ENCODE data around the gene ZNF530. TPM values are rescaled to one million over a fixed set of nuclear protein-coding genes. Genes with fewer than 3 reads are reported as not detected.
A peak's percentile ranks its signal among the peaks of the same experiment; 100 is the strongest.

ZNF530 gene
- total RNA-seq, 1 experiment from 2014 or later: 3.8 TPM

DNA sequence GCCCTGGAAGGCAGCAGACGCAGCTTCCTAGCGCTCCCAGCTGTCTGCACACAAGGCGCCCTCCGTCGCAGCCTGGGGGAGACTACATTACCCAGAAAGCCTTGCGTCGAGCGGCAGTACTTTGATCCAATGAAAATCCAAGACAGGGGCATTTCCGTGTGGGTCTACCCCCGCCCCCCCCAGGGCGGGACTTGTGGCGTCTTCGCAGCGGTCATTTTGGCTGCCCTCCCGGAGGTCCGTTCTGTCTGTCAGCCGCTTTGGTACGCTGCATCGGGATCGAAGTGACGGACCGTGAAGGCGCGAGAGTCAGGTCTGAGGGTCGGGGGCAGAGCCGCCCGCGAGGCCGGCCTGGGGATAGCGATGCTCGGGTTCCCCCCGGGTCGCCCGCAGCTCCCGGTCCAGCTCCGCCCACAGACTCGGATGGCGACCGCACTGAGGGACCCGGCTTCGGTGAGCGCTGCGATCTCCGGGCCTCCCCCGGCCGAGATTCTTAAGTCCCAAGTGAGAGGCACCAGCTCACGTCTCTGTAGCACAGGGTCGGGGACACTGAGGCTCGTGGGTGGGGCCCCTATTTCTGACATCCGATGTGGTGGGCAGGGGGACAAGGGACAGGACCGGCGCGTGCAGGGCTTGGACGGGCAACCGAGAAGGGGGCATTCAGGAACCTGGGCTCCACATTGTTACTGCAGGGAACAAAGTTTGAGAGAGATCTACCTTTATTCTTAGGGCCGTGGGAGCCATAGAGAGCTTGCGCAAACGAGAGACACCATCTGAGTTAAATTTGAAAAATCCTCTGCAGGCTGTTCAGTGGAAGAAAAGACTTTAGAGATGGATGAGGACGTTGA is 33.5 kb downstream of the ZNF530 start, which contains the start of gene ZNF211:
TSS of gene ZNF211 (plus strand) at position 182 of the 845 bp plus-strand sequence. CDS start at position 361, 179 bp downstream.
- Histone ChIP-seq H4K20me1 (ENCODE audit: insufficient read depth) (no peaks in the 10 kb centered on the region), H3K9ac (ENCODE audit: low read length) (peak within 1 kb of the TSS; percentile 49), H2AFZ (ENCODE audit: low read depth, low read length, poor library complexity, severe bottlenecking) (peak within 1 kb of the TSS; percentile 43), H3K36me3 (ENCODE audit: control insufficient read depth in 1 of 2, insufficient read depth in 2 of 2, low read length in 2 of 2) (no peaks in the 10 kb centered on the region), H3K4me1 (ENCODE audit: control insufficient read depth in 1 of 2, insufficient read depth in 2 of 2, low read length in 2 of 2) (peaks cover 3 to 7% of the 10 kb centered on the region in 2 experiments; a peak in 2 of 4 replicates), H3K9me3 (ENCODE audit: control insufficient read depth in 1 of 2, insufficient read depth in 1 of 2, low read depth in 1 of 2, low read length in 2 of 2) (peaks cover 12 to 16% of the 10 kb centered on the region in 2 experiments; a peak in 2 of 4 replicates), H3K27me3 (ENCODE audit: insufficient read depth, low read length) (no peaks in the 10 kb centered on the region), H3K79me2 (ENCODE audit: insufficient read depth, low read length) (no peaks in the 10 kb centered on the region), H3K4me2 (ENCODE audit: low read length) (peak within 1 kb of the TSS; percentile 90), H3K4me3 (replicated peaks in 1 of 2; ENCODE audit: low read depth in 1 of 2, low read length in 2 of 2) (peak within 1 kb of the TSS; percentile 76 to 79), H3K9me2 (ENCODE audit: insufficient read depth) (no peaks in the 10 kb centered on the region), H3K27ac (ENCODE audit: low read depth, low read length) (peak within 1 kb of the TSS; percentile 43; the same call in 1 of the 2 replicates)
- ChIA-PET POLR2A (no interaction called here), RAD21 (ENCODE audit: low non-redundant PET in 1 of 2, low total read pairs in 2 of 2, uncharacterized antibody in 2 of 2, unreplicated experiment in 2 of 2) (no interaction called here), CTCF (interaction anchor here (1.3 kb wide), 1 partner anchor 48 kb away, joined by 4 read pairs; the partner anchor contains the start of gene ZNF551)
- TF ChIP-seq YY1 (IDR thresholded peaks at IDR 0.05; ENCODE audit: extremely low read depth, insufficient replicate concordance, low read depth, low read length) (peak; percentile 60), EGR1 (IDR thresholded peaks at IDR 0.05; ENCODE audit: low read depth) (0 out of 2 replicates have a peak, but pooled peaks have one; percentile 34), SRF (IDR thresholded peaks at IDR 0.05; ENCODE audit: low read depth) (no peak), ELF1 (IDR thresholded peaks at IDR 0.05; ENCODE audit: borderline replicate concordance, low read depth) (peak; percentile 78), POLR2A (IDR thresholded peaks at IDR 0.05; ENCODE audit: borderline replicate concordance, extremely low read depth, insufficient read depth, insufficient read length) (no peak), SP1 (IDR thresholded peaks at IDR 0.05; ENCODE audit: low read depth) (peak; percentile 92), POLR2AphosphoS5 (IDR thresholded peaks at IDR 0.05; ENCODE audit: low read depth, low read length) (peak; percentile 68)
- no TSS peak for BruUV-seq (replicated peaks)
- intact Hi-C loops (cut with micrococcal nuclease): loop anchor here (2.0 to 10.0 kb wide), 2 partner anchors 48 to 282 kb away; partner anchors contain the start of genes ZNF417 and ZNF551
- peak; percentile 88 for DNase-seq (ENCODE audit: low read depth, low spot score)
- ATAC-seq: peak; percentile 99

DNA sequence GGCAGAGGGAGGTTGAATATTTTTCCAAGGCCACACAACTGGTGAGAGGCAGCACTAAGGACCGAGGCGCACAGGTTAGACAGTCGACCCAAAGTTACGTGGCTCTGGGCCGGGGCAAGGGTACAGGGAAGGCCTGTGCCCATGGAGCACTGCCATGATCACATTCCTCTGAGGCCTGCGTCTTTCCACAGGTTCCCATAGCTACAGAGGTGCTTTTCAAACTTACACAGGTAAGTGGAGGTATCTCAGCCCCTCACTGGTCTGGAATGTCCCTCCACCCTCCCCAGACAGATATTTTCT is 34.1 kb downstream of the ZNF530 start:
- H3K9ac ChIP-seq (ENCODE audit: low read length): 0 out of 2 replicates have a peak overlapping the region, but pooled peaks have one; percentile 49
- no peaks in the 10 kb centered on the region for H4K20me1 ChIP-seq (ENCODE audit: insufficient read depth)
- H3K4me2 ChIP-seq (ENCODE audit: low read length): peak overlapping the region; percentile 90
- ChIA-PET POLR2A (no interaction called here), RAD21 (ENCODE audit: low non-redundant PET in 1 of 2, low total read pairs in 2 of 2, uncharacterized antibody in 2 of 2, unreplicated experiment in 2 of 2) (no interaction called here), CTCF (no interaction called here)
- H3K27me3 ChIP-seq (ENCODE audit: insufficient read depth, low read length): no peaks in the 10 kb centered on the region
- H3K79me2 ChIP-seq (ENCODE audit: insufficient read depth, low read length): no peaks in the 10 kb centered on the region
- peaks cover 12 to 18% of the 10 kb centered on the region in 2 experiments; a peak in 2 of 4 replicates for H3K9me3 ChIP-seq (ENCODE audit: control insufficient read depth in 1 of 2, insufficient read depth in 1 of 2, low read depth in 1 of 2, low read length in 2 of 2)
- no peaks in the 10 kb centered on the region; a peak in 1 of 4 replicates for H3K36me3 ChIP-seq (ENCODE audit: control insufficient read depth in 1 of 2, insufficient read depth in 2 of 2, low read length in 2 of 2)
- H3K4me3 ChIP-seq (replicated peaks in 1 of 2; ENCODE audit: low read depth in 1 of 2, low read length in 2 of 2): peak overlapping the region; percentile 76 to 79
- DNase-seq (ENCODE audit: low read depth, low spot score) (no peak), ATAC-seq (no peak)
- H3K27ac ChIP-seq (ENCODE audit: low read depth, low read length): no peak overlapping the region
- TF ChIP-seq ZFX (IDR thresholded peaks at IDR 0.05) (no peak), EZH2phosphoT487 (IDR thresholded peaks at IDR 0.05; ENCODE audit: borderline replicate concordance) (no peak), POLR2A (IDR thresholded peaks at IDR 0.05; ENCODE audit: borderline replicate concordance, extremely low read depth, insufficient read depth, insufficient read length) (no peak)
- TF ChIP-seq, protein P1, sequence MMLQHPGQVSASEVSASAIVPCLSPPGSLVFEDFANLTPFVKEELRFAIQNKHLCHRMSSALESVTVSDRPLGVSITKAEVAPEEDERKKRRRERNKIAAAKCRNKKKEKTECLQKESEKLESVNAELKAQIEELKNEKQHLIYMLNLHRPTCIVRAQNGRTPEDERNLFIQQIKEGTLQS (IDR thresholded peaks at IDR 0.05): no peak
- TF ChIP-seq, protein P2, sequence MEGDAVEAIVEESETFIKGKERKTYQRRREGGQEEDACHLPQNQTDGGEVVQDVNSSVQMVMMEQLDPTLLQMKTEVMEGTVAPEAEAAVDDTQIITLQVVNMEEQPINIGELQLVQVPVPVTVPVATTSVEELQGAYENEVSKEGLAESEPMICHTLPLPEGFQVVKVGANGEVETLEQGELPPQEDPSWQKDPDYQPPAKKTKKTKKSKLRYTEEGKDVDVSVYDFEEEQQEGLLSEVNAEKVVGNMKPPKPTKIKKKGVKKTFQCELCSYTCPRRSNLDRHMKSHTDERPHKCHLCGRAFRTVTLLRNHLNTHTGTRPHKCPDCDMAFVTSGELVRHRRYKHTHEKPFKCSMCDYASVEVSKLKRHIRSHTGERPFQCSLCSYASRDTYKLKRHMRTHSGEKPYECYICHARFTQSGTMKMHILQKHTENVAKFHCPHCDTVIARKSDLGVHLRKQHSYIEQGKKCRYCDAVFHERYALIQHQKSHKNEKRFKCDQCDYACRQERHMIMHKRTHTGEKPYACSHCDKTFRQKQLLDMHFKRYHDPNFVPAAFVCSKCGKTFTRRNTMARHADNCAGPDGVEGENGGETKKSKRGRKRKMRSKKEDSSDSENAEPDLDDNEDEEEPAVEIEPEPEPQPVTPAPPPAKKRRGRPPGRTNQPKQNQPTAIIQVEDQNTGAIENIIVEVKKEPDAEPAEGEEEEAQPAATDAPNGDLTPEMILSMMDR (IDR thresholded peaks at IDR 0.05 in 2 of 3, conservative IDR thresholded peaks at IDR 0.05 in 1 of 3; ENCODE audit: borderline replicate concordance in 1 of 3, insufficient read depth in 1 of 3, low read depth in 2 of 3, low read length in 2 of 3): no peak
- H3K9me2 ChIP-seq (ENCODE audit: insufficient read depth): no peaks in the 10 kb centered on the region
- no peak overlapping the region for H2AFZ ChIP-seq (ENCODE audit: low read depth, low read length, poor library complexity, severe bottlenecking)
- peaks cover 3 to 7% of the 10 kb centered on the region in 2 experiments; a peak in 2 of 4 replicates for H3K4me1 ChIP-seq (ENCODE audit: control insufficient read depth in 1 of 2, insufficient read depth in 2 of 2, low read length in 2 of 2)
- intact Hi-C loops (cut with micrococcal nuclease): loop anchor here (2.0 to 10.0 kb wide), 2 partner anchors 47 to 281 kb away; partner anchors contain the start of genes ZNF417 and ZNF551
- BruUV-seq (replicated peaks): no TSS peak

All from HCT116 (cell line).